HepG2 (cell line): Measurements from ENCODE around the gene SAMD14. TPM values are rescaled to one million over a fixed set of nuclear protein-coding genes. Genes with fewer than 3 reads are reported as not detected.
A peak's percentile ranks its signal among the peaks of the same experiment; 100 is the strongest.

Experiments
- ATAC-seq: fragments of 200-7000 bp; cut with Tn5 transposase; 3 replicates; pipeline ENCODE4 v1.9.1; 2020; ENCODE audit warnings: mild to moderate bottlenecking, moderate library complexity
- BruUV-seq: library from RNA; stranded (reverse); fragments of 400-500 nt; replicated peaks from 2 replicates; lab custom pipeline; 2021; lab: Mats Ljungman, UMichigan
- CTCF ChIA-PET: fragments of 300-600 bp; formaldehyde crosslinking; extraction: SDS; loops from one replicate; lab custom pipeline; 2021; ENCODE audit warnings: low total read pairs, inconsistent platforms, low intra/inter-chr PET ratio; lab: Yijun Ruan, JAX
- POLR2A ChIA-PET: fragments of 350-600 bp; sonication (Branson Sonifier 250); formaldehyde crosslinking; loops from one replicate; lab custom pipeline; 2020; ENCODE audit warnings: antibody characterized with exemption, inconsistent platforms; lab: Yijun Ruan, JAX
- DNase-seq: peaks from one replicate; pipeline ENCODE4 v3.0.0-alpha.2; 2015; ENCODE audit warnings: low spot score
- FAIRE-seq: peaks from 3 replicates; lab custom pipeline; 2011; peaks lifted over from hg19 to GRCh38; lab: Jason Lieb, UNC
- H2AFZ ChIP-seq: one replicate; pipeline ENCODE4 v1.6.1; 2011; ENCODE audit warnings: low read length, inconsistent platforms
- H3K27ac ChIP-seq: fragments of 300-600 bp; 3 replicates; pipeline ENCODE4 v1.8.0; 2011; ENCODE audit warnings: mixed run types, mild to moderate bottlenecking, mixed read lengths, low read length, inconsistent platforms; ENCODE audit not compliant: insufficient read depth; ENCODE audit errors: extremely low read length
- H3K27me3 ChIP-seq, 2 experiments: fragments of 200-600 bp in 1 of 2; 2 replicates in 1 of 2; 3 replicates in 1 of 2; pipeline versions ENCODE4 v1.6.0 to v1.8.0; 2011; ENCODE audit warnings: low read length in 2 of 2, mild to moderate bottlenecking in 2 of 2, moderate library complexity in 2 of 2, inconsistent platforms in 1 of 2; ENCODE audit not compliant: insufficient read depth in 2 of 2, control insufficient read depth in 1 of 2
- H3K36me3 ChIP-seq, 2 experiments: fragments of 200-600 bp in 1 of 2; replicated peaks in 1 of 2; 2 replicates in 1 of 2; 3 replicates in 1 of 2; pipeline versions ENCODE4 v1.5.1 to v1.8.0; 2011; ENCODE audit warnings: low read length in 2 of 2, inconsistent platforms in 1 of 2; ENCODE audit not compliant: insufficient read depth in 2 of 2, control insufficient read depth in 1 of 2
- H3K4me1 ChIP-seq: 2 replicates; pipeline ENCODE4 v1.5.1; 2012; ENCODE audit warnings: low read length, inconsistent platforms; ENCODE audit not compliant: insufficient read depth
- H3K4me2 ChIP-seq: 2 replicates; pipeline ENCODE4 v1.6.0; 2011; ENCODE audit warnings: low read depth, low read length, inconsistent platforms
- H3K4me3 ChIP-seq, 3 experiments: fragments of 200-600 bp in 1 of 3; sonication (generic), shearing (Covaris generic) in 1 of 3; replicated peaks in 1 of 3; 2 replicates each; pipeline ENCODE4 v1.5.1; 2011 to 2016; ENCODE audit warnings: low read length in 3 of 3, inconsistent platforms in 2 of 3, low read depth in 2 of 3, mild to moderate bottlenecking in 2 of 3, control low read depth in 1 of 3, mixed read lengths in 1 of 3; ENCODE audit not compliant: insufficient read depth in 1 of 3
- H3K79me2 ChIP-seq: one replicate; pipeline ENCODE4 v1.6.1; 2011; ENCODE audit warnings: low read length, inconsistent platforms; ENCODE audit not compliant: insufficient read depth
- H3K9ac ChIP-seq: 2 replicates; pipeline ENCODE4 v1.6.0; 2011; ENCODE audit warnings: mild to moderate bottlenecking, low read depth, low read length, inconsistent platforms; ENCODE audit not compliant: insufficient read depth
- H3K9me3 ChIP-seq: 2 replicates; pipeline ENCODE4 v1.5.1; 2012; ENCODE audit warnings: mild to moderate bottlenecking, low read length
- H4K20me1 ChIP-seq: 2 replicates; pipeline ENCODE4 v1.6.0; 2011; ENCODE audit warnings: inconsistent platforms, mild to moderate bottlenecking, low read length, moderate library complexity; ENCODE audit not compliant: insufficient read depth
- ASH2L ChIP-seq: fragments of 300-600, 200-600 bp; sonication (generic); IDR thresholded peaks from 2 replicates; pipeline ENCODE4 v1.7.0; 2017; ENCODE audit warnings: low read depth, mild to moderate bottlenecking, moderate library complexity, mixed read lengths, low read length; ENCODE audit not compliant: insufficient read length
- GABPA ChIP-seq, 2 experiments: IDR thresholded peaks; 2 replicates each; pipeline ENCODE4 v1.6.1; 2011 to 2016; ENCODE audit warnings: low read depth in 2 of 2, low read length in 1 of 2, missing biosample characterization in 1 of 2, missing genetic modification characterization in 1 of 2
- GATAD2A ChIP-seq: IDR thresholded peaks from 2 replicates; pipeline ENCODE4 v1.6.1; 2016
- KAT8 ChIP-seq: IDR thresholded peaks from 2 replicates; pipeline ENCODE4 v1.6.1; 2016; ENCODE audit warnings: missing genetic modification reagents, missing compliant biosample characterization
- ZFP37 ChIP-seq: sonication (generic); formaldehyde crosslinking; IDR thresholded peaks from 2 replicates; pipeline ENCODE4 v1.4.0; 2020; ENCODE audit warnings: missing genetic modification reagents, borderline replicate concordance
- ZIK1 ChIP-seq: sonication (generic); formaldehyde crosslinking; IDR thresholded peaks from 2 replicates; pipeline ENCODE4 v1.5.0; 2020; ENCODE audit warnings: mild to moderate bottlenecking, low read depth, missing genetic modification reagents, borderline replicate concordance
- ZNF292 ChIP-seq: sonication (generic); formaldehyde crosslinking; IDR thresholded peaks from 2 replicates; pipeline ENCODE4 v1.8.1; 2022; ENCODE audit warnings: mild to moderate bottlenecking, low read depth, missing genetic modification reagents, borderline replicate concordance
- ZNF629 ChIP-seq: sonication (generic); formaldehyde crosslinking; conservative IDR thresholded peaks from 2 replicates; pipeline ENCODE4 v1.5.0; 2020; ENCODE audit warnings: missing genetic modification reagents
- ZNF746 ChIP-seq: sonication (generic); formaldehyde crosslinking; IDR thresholded peaks from 2 replicates; pipeline ENCODE4 v1.8.0; 2022; ENCODE audit warnings: mild to moderate bottlenecking, missing genetic modification reagents
- WGBS: methylation state at CpG from one replicate; pipeline ENCODE4 v1.1.6; 2017; ENCODE audit warnings: low lambda C conversion rate; 5-methylcytosine and 5-hydroxymethylcytosine counted together
- in situ Hi-C: cut with HindIII; loops from 2 replicates; pipeline ENCODE4 v1.10.0; 2017; ENCODE audit warnings: low pct_unique_long_range_greater_than_20kb; ENCODE audit not compliant: extremely low pct_ligation_motif_present
- intact Hi-C: fragments of 100-400 bp; cut with micrococcal nuclease; formaldehyde crosslinking; loops from one replicate; pipeline ENCODE4 v1.10.0; 2022; ENCODE audit not compliant: unreplicated experiment
- polyA plus RNA-seq, 8 experiments: library from polyadenylated mRNA; depleted of rRNA in 3 of 8; stranded (reverse) in 7 of 8; unstranded in 1 of 8; fragments of >200 nt; fragmentation: Illumina TruSeq in 4 of 8; extraction: Trizol in 4 of 8; gene quantifications; 2 replicates each; pipeline versions ENCODE4 v1.2.1 to v1.2.3, GENCODE V29; 2011 to 2016; ENCODE audit warnings: low read depth in 4 of 8, missing spikeins in 1 of 8, mixed read lengths in 1 of 8; ENCODE audit not compliant: insufficient read depth in 1 of 8
- total RNA-seq, 5 experiments: library from RNA; depleted of rRNA; stranded (reverse); fragments of >200 nt; fragmentation: Illumina TruSeq; extraction: Trizol; gene quantifications; 2 replicates each; pipeline ENCODE4 v1.2.3, GENCODE V29; 2016; ENCODE audit warnings: low read depth in 1 of 5
- TF ChIP-seq, protein P1 (sequence below): sonication (generic); formaldehyde crosslinking; IDR thresholded peaks from 2 replicates; pipeline ENCODE4 v1.4.0; 2020; ENCODE audit warnings: mild to moderate bottlenecking, missing genetic modification reagents
- TF ChIP-seq, protein P2 (sequence below): sonication (generic); formaldehyde crosslinking; IDR thresholded peaks from 2 replicates; pipeline ENCODE4 v1.4.0; 2020; ENCODE audit warnings: mild to moderate bottlenecking, missing genetic modification reagents
- TF ChIP-seq, protein P3 (sequence below): sonication (generic); IDR thresholded peaks from 2 replicates; pipeline ENCODE4 v1.6.1; 2016; ENCODE audit warnings: low read depth, borderline replicate concordance

Gene SAMD14
- total and polyA plus RNA-seq, 2 of the 13 experiments (the other 11 are each of a cell fraction or from before 2014, with no cell fraction given): 0.07 to 0.22 TPM

DNA sequence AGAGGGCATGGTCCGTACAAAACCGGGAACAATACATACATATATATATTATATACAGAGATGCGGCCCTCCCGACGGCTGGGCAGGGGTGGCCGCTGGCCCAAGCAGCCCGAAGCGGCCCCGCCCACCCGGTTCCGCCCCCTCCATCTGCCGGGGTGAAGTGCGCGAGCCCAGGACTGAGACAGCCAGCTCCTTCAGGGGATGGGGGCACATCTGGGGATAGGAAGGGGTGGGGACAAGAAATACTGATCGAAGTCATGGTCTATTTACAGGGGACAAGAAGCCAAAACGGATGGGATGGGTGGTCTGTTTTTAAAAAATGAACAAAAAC is 3.8 kb upstream of the SAMD14 start:
- H2AFZ ChIP-seq: no peak overlapping the region
- H3K27ac ChIP-seq: peak overlapping the region; percentile 52
- no peak overlapping the region for H3K9ac ChIP-seq
- in situ Hi-C loops: no loop called here
- intact Hi-C loops: loop anchor here (2.0 kb wide), 1 partner anchor 39 kb away; the partner anchor contains the start of gene PDK2
- DNase-seq: no peak
- ChIA-PET CTCF (no interaction called here), POLR2A (no interaction called here)
- H3K4me2 ChIP-seq: peak overlapping the region; percentile 48; the same call in 1 of the 2 replicates
- no peaks in the 10 kb centered on the region for H4K20me1 ChIP-seq
- no TSS peak for BruUV-seq
- ATAC-seq: no peak
- H3K36me3 ChIP-seq: peaks cover 20 to 21% of the 10 kb centered on the region in 2 experiments; a peak in 4 of 5 replicates
- H3K4me1 ChIP-seq: peaks cover 48% of the 10 kb centered on the region
- no peaks in the 10 kb centered on the region for H3K79me2 ChIP-seq
- no peak for FAIRE-seq
- 38% methylated on average over 16 of the region's 16 CpGs for WGBS
- peaks cover 6 to 9% of the 10 kb centered on the region in 2 experiments for H3K27me3 ChIP-seq
- H3K9me3 ChIP-seq: no peaks in the 10 kb centered on the region
- no peak overlapping the region; a peak in 1 of 6 replicates for H3K4me3 ChIP-seq
- TF ChIP-seq GATAD2A (CRISPR knock-in tag): no peak
- no peak for TF ChIP-seq ZNF292 (CRISPR knock-in tag)
- no peak for TF ChIP-seq KAT8 (CRISPR knock-in tag)
- TF ChIP-seq, protein P1, sequence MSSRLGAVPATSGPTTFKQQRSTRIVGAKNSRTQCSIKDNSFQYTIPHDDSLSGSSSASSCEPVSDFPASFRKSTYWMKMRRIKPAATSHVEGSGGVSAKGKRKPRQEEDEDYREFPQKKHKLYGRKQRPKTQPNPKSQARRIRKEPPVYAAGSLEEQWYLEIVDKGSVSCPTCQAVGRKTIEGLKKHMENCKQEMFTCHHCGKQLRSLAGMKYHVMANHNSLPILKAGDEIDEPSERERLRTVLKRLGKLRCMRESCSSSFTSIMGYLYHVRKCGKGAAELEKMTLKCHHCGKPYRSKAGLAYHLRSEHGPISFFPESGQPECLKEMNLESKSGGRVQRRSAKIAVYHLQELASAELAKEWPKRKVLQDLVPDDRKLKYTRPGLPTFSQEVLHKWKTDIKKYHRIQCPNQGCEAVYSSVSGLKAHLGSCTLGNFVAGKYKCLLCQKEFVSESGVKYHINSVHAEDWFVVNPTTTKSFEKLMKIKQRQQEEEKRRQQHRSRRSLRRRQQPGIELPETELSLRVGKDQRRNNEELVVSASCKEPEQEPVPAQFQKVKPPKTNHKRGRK (CRISPR knock-in tag): no peak
- no peak for TF ChIP-seq ZIK1 (CRISPR knock-in tag)
- TF ChIP-seq, protein P2, sequence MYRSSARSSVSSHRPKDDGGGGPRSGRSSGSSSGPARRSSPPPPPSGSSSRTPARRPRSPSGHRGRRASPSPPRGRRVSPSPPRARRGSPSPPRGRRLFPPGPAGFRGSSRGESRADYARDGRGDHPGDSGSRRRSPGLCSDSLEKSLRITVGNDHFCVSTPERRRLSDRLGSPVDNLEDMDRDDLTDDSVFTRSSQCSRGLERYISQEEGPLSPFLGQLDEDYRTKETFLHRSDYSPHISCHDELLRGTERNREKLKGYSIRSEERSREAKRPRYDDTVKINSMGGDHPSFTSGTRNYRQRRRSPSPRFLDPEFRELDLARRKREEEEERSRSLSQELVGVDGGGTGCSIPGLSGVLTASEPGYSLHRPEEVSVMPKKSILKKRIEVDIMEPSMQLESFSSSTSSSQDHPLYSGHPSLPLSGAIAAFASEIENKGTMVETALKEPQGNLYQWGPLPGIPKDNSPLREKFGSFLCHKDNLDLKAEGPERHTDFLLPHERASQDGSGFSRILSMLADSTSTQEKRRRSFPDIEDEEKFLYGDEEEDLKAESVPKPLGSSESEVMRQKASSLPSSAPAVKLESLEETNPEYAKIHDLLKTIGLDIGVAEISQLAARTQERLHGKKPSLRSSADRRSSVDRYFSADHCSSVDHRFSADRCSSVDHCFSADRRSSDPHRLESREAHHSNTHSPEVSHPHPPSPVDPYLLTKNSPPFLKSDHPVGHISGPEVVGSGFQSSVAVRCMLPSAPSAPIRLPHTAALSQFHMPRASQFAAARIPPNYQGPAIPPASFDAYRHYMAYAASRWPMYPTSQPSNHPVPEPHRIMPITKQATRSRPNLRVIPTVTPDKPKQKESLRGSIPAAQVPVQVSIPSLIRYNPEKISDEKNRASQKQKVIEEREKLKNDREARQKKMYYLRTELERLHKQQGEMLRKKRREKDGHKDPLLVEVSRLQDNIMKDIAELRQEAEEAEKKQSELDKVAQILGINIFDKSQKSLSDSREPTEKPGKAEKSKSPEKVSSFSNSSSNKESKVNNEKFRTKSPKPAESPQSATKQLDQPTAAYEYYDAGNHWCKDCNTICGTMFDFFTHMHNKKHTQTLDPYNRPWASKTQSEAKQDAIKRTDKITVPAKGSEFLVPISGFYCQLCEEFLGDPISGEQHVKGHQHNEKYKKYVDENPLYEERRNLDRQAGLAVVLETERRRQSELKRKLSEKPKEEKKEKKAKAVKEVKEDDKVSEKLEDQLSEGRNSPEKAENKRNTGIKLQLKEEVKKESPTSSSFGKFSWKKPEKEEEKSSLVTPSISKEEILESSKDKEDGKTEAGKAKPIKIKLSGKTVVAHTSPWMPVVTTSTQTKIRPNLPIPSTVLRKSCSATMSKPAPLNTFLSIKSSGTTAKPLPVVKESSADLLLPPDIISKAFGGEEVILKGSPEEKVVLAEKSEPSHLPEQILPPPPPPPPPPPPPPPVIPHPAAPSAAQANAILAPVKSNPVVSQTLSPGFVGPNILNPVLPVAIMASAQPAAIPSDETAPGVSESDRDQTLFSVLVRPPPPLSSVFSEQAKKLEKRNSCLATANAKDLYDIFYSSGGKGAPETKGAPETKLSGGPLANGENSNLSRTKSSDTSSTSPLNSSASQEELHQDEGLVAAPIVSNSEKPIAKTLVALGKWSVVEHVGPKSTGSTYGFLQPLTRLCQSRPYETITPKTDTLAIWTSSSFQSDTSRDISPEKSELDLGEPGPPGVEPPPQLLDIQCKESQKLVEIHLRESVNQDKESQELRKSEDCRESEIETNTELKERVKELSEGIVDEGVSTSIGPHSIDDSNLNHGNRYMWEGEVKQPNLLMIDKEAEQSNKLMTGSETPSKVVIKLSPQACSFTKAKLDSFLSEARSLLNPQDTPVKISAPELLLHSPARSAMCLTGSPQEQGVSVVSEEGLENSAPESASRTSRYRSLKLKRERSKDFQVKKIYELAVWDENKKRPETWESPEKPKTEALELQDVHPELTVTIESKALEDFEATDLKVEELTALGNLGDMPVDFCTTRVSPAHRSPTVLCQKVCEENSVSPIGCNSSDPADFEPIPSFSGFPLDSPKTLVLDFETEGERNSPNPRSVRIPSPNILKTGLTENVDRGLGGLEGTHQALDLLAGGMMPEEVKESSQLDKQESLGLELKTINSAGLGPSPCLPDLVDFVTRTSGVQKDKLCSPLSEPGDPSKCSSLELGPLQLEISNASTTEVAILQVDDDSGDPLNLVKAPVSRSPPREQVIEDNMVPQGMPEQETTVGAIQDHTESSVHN (CRISPR knock-in tag): no peak
- TF ChIP-seq, protein P3, sequence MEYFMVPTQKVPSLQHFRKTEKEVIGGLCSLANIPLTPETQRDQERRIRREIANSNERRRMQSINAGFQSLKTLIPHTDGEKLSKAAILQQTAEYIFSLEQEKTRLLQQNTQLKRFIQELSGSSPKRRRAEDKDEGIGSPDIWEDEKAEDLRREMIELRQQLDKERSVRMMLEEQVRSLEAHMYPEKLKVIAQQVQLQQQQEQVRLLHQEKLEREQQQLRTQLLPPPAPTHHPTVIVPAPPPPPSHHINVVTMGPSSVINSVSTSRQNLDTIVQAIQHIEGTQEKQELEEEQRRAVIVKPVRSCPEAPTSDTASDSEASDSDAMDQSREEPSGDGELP: no peak
- TF ChIP-seq ZFP37: no peak
- no peak for TF ChIP-seq GABPA (IDR thresholded peaks at IDR 0.05; ENCODE audit: low read depth, low read length)
- no peak for TF ChIP-seq GABPA (CRISPR knock-in tag; IDR thresholded peaks at IDR 0.05; ENCODE audit: low read depth)
- no peak for TF ChIP-seq ZNF629
- TF ChIP-seq ZNF746 (CRISPR knock-in tag): no peak
- no peak for TF ChIP-seq ASH2L
